Measurements from ENCODE around the gene ZDHHC3.

Gene ZDHHC3, protein sequence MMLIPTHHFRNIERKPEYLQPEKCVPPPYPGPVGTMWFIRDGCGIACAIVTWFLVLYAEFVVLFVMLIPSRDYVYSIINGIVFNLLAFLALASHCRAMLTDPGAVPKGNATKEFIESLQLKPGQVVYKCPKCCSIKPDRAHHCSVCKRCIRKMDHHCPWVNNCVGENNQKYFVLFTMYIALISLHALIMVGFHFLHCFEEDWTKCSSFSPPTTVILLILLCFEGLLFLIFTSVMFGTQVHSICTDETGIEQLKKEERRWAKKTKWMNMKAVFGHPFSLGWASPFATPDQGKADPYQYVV

DNA sequence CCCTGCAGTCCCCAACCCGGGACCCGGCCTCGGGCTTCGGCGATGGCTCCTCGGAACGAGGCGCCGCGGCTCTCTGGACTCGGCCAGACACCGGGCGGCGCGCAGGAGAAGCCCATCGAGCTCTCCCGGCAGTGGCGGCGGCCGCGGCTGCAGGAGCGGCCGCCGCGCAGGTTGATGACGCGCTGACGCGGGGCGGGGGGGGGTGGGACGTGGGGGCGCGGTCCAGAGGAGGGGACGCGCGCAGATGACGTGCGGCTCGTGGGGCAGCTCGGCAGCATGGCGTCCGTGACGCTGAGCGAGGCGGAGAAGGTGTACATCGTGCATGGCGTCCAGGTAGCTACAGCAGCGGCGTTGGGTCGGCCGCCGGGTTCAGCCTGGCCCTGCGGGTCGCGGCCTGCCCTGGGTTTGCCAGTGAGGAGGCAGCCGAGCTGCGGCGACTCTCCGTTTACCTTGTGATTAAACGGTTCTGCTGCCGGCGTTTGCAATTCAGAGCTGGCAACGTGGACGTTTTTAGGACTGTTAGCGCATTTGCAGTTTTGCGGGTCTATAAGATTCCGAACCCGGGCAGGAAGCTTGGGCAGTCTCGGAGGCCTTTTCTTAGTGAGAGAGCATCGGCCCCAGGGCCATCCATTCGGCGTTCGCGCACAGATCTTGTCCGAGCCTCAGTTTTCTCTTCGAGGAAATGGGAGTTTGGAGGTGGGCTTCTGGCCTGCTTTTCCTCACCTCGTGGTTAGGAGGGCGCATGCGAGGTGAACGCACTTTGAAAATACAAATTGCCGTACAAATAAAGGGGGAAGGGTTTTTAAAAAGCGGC is at the start of gene ZDHHC3, which contains the start of gene EXOSC7:
ZDHHC3 (minus strand) TSS at position 173 of the 814 bp plus-strand sequence. CDS start 16,738 bp downstream, outside the sequence.
EXOSC7 (plus strand) TSS at position 243 of the 814 bp plus-strand sequence; CDS start at position 277, 34 bp downstream.
- DNase-seq (ENCODE audit: low read depth), result no peak

DNA sequence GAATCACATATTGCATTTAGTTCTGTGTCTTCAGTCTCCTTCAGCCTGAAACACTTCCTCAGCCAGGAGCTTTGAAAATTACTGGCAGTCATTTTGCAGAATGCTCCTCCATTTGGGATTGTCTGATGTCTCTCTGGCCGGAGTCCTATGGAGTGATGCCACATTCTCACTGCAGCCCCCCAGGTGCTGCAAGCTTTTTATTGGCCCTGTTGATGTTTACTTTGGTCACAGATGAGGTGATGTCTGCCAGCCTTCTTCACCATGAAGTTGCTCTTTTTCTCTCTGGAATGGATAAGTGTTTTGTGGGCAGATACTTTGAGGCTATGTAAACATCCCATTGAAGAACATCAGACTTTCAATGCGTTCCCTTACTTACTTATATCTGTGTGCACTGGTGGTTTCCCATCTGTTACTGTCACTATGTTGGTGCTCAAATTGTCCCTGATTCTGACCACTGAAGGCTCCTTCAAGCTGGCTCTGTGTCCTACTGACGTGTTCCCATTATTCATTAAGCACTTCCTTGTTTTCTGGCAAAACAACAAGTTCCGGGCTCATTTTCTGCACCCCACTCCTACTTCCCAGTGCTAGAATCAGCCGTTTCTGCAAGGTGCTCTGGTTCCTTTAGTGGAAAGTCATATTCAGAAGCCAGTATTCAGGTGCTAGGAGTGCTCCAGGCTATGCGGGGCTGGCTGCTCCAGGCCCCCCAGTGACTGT is 48.7 kb upstream of the ZDHHC3 start:
- no peak for DNase-seq (ENCODE audit: low read depth)

DNA sequence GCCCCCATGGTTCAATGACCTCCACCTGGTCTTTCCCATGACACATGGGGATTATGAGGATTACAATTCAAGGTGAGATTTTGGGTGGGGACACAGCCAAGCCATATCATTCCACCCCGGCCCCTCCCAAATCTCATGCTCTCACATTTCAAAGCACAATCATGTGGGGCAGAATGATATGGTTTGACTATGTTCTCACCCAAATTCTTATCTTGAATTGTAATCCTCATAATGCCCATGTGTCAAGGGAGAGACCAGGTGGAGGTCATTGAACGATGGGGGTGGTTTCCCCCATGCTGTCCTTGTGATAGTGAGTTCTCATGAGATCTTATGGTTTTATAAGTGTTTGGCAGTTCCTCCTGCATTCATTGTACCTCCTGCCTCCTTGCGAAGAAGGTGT is 47.7 kb upstream of the ZDHHC3 start:
- no peak for DNase-seq (ENCODE audit: low read depth)

DNA sequence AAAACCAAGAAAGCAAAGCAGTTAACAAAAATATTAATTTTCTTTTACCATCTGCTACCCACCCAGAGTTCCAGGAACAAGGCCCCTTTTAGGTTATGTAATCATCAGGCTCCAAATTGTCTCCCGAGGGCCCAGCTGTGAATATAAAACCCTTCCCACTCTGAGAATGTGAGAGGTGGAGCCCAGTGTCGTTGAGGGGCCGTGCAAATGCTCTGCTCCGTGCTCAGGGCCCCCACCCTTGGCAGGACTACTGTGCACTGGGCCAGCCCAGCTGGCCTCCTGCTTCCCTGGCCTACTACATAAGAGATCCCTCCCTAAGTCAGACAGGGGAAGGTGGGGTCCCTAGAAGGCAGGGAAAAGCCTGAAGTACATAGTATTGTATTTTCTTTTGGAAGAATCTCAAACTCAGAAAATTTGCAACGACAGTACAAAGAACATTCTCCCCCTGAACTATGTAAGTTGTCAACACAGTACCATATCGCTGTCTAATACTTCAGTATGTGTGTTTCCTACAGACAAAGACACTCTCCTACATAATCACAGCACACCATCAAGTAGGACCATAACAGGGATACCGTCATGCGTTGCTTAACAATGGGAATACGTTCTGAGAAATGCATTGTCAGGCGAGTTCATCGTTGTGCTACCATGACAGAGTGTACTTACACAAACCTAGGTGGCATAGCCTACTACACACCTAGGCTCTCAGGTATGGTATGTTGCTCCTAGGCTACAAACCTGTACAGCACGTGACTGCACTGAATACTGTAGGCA is 45.7 kb upstream of the ZDHHC3 start:
- DNase-seq (ENCODE audit: low read depth), result no peak

DNA sequence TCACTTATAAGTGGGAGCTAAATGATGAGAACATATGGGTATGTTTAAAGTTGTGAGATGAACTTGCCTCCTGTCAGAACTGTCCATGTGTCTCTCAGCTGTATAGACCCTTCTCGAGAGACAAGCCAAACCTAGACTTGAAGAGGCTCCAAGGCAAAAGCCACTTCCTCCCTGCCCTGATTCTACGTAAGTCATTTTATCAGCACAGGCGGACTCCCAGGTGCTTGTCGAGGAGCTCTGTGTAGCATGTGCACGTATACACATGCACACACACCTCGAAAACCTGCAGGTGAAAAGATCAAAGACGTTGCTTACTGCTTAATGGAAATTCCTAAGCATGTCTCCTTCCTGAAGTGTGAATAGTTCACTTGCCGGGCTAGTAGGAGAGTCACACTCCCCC is 44.6 kb upstream of the ZDHHC3 start:
- DNase-seq (ENCODE audit: low read depth), result no peak

DNA sequence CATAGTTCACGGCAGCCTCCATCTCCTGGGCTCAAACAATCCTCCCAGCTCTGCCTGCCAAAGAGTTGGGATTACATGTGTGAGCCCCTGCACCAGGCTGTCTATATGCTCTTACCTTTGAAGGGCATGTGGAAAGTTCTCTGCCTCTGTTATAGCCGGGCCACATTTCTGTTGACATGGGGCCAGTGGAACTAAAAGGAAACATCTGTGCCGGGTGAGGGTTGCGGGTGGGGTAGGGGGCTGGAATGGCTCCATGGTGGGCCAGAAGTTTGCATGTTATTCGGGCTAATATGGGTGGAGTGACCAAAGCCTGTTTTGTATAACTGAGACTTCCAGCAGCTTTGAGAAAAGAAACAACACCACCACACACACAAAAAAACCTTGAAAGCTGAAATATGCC is 41.8 kb upstream of the ZDHHC3 start:
- DNase-seq (ENCODE audit: low read depth), result no peak

DNA sequence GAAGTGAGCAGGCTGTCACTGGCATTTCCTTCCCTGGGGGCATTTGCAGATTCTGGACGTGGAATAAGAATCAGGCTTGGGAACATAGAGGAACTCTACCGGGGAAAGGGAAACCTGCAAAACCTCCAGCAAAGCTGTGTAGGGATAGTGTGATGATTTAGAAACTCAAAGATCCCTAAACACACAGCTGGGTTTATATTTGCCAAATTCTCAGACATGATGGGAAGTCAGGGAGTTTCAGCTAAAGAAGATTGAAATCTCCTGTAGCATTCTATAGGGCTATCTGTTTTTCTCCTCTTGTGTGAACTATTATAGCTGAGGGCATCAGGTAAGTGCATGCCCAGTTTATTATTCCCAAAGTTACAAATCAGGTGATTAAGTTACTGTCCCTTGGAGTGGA is 40.9 kb upstream of the ZDHHC3 start:
- DNase-seq (ENCODE audit: low read depth), result no peak

DNA sequence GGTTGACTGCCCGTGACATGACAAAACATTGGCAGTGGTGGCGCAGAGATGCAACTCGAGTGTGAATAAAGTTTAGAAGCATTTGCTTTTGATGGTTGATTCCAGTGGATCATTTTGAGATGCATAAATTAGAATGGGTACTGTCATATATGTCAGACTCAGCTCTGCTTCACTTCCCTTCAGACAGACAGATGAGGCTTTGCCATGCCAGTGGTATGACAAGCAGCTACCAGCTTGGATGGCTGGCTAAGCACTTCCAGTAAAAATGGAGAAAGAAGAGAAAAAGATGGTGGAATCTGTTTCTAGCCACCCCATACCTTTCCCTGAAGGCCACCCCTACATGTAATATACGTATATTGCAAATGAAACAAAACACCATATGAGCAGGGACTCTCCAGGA is 36.6 kb upstream of the ZDHHC3 start:
- DNase-seq (ENCODE audit: low read depth), result no peak

DNA sequence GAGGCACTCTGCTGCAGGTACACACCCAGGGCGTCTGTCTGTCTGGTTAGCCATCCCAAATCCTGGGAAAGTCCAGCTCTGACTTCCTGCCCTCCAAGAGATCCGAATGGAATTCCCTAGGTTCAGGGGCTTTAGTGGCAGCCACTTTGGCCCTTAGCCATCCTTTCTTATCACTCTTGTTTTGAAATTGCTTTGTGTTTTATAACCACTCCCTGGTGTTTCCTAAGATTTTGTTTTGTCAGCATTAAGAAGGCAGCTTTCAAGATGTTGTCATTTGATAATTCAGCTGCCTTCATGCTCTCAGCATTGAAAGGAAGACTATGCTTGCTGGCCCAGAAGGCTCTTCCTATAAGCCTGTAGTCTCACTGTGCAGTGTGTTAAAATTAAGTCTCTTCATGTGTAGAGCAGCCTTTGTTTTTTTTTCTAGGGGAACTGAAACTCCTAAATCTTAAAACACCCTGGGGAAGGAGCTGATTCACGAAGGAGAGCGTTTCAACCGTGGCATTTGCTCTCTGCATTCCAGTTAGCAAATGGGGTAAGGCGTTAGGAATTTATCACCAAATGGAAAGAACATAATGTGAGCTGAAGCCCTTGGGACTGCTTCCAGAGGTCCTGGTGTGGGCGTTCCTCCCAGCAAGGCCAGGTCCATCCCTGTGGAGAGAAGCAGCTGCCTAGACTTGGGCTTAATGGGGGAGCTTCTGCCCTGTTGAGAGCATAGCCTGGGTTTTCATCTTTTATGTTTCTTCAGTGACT is 36.0 kb upstream of the ZDHHC3 start:
- peak; percentile 84 for DNase-seq (ENCODE audit: low read depth)

DNA sequence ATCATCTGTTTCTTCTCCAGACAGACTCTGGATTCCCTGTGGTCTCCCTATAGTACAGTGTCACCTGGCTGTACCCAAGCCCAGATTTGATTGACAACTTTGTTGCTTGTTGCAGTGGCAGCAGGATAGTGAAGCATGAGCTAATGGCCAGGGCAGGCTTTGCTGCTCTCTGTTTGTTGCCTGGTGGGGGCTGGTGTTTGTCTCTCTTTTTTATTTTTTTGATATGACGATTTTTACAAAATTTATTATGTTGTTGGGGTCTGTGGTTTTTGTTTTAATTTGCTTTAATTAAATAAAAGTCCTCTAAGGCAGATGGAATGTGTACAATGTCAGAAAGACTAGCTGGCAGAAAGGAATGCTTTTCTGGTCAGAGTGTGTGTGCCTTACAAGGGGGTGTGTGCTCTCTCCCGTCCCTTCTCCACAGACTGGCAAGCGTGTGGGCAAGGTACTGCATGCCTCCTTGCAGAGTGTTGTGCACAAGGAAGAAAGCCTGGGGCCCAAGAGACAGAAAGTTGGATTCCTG is 34.9 kb upstream of the ZDHHC3 start:
- peak; percentile 58 for DNase-seq (ENCODE audit: low read depth)

DNA sequence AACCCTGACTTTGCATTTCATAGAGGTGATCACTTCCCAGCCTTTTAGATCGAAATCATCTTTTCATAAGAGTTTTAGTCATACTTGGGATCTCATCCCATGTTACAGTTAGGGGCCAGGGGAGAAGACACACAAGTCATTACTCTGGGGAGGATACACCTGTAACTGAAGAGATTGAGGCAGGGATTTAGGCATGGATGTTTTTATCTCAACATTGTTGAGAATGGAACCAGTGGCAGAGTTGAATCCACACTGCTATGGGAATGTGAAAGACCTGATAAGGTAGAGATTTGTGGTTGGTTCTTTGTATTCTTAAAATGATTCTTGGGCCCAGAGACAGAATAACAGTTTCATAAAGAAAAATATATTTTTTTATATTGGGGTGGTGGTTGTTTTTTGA is 33.9 kb upstream of the ZDHHC3 start:
- no peak for DNase-seq (ENCODE audit: low read depth)

DNA sequence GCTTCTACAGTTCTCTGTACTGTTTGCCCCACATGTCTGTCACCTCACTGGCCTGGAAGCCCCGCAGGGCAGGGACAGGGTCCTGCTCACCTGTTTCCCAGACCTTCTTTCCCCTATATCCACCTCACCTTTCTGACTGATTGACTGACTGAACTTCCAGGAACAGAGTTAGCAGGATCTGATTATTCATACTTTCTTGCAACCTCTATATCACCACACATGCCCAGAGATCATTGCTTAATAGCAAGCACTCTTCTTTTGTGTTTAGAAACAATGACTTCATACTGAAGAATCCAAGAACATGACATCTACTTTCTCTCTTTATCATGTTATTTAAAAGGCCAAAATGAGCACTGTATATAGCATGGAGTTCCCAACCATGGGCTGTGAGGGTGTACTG is 32.1 kb upstream of the ZDHHC3 start:
- DNase-seq (ENCODE audit: low read depth), result no peak

DNA sequence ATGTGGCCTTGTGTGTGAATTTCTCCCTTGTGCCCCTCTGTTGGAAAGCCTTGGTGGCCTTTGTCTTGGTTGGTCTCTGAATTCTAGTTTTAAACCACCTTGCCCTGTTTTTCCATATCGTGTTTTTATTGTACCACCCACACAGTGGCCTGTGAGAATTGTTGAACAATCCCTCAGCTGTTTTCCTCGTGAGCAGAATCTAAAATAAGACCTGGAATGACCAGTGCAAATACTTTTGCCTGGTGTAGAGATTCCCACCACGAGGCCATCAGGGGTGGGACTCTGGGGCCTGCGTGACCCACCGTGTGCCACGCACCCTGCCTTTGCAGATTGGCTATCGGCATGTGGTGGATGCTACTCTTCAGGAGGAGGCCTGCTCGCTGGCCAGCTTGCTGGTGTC is 31.1 kb upstream of the ZDHHC3 start:
- no peak for DNase-seq (ENCODE audit: low read depth)

DNA sequence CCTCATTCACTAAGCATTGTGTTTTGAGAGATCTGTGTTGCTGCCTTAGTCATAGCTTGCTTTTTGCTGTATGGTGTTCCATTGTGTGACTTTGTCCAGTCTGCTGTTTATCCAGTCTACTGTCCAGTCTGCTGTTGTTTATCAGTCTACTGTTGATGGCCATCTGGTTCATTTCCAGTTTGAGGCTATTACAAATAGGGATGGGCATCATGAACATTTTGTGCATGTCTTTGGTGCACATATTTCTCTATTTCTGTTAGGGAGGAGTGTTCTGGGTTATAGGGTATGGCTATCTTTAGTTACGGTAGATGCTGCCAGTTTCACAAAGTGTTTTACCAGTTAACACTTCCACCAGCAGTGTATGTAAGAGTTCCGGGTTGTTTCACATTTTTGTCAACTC is 27.9 kb upstream of the ZDHHC3 start:
- DNase-seq (ENCODE audit: low read depth), result no peak

DNA sequence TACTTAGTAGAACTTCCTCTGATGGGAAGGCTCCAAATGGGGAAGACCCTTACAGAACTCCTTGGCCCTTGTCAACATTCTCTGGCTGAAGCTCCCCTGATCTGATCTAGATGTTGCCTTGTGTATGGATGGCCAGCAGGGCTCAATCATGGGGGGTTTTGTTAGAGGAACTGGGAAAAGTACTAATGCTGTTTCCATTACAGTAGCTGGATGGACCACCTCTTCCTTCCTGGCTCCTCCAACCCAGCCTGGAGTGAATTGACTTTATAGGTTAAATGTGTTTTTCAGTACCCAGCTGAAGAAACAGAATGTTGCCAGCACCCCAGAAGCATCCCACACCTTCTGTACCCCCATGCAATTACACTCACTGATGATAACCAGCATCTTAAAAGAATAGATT is 27.4 kb upstream of the ZDHHC3 start:
- no peak for DNase-seq (ENCODE audit: low read depth)

DNA sequence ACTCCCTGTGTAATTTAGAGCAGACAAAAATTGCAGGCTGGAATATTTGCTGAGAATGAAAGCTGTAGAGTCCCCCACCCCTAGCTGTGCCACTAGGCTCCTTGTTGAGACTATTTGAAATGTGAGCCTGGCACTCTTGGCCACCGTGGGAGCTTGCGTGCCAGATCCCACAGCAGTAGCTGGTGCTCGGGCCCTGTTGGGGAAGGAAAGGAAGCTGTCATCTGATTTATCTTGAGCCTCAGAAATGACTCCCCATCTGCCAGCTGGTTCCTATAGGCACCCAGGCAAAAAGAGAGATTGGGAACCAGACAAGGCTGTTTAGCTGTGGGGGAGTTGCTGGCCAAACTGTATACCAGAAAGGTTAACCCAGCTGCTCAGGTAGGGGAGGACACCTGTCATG is 26.7 kb upstream of the ZDHHC3 start:
- no peak for DNase-seq (ENCODE audit: low read depth)

DNA sequence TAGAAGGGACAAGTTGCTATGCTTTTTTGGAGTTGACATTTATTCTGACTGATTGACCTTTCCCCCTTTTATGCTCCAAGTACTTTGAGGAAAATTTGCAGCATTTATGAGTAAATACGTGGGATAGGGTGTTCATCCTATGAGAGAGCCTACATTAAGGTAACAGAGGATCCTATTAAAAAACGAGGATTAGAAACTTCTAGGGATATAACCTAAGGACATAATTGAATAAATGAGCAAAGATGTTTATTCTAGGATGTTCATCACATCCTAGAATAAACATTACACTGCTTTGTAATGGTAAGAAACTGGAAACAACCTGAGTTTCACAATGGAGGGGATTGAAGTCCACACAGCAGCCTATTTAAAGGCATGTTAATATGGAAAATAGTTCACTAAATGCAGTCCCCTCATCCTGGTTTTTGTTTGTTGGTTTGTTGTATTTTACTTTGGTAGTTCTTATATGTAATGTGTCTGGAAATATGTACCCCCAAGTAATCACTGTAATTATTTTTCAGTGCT is 26.2 kb upstream of the ZDHHC3 start:
- no peak for DNase-seq (ENCODE audit: low read depth)

DNA sequence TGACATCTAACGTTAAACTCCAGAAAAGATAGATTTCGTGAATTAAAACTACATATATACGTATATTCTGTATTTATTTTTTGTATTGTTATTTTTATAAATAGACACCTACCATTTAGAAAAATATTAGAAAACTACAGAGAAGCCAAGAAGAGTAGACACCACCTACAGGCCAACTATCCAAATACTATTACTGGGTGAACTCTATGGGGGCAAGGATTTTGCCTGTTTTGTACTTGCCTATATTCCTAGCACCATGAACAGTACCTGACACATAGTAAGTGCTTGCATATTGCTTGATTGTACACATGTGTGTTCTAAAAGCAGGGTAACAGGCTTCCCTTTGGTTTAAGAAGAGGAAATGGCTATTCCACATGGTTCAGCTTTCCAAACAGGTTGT is 25.8 kb upstream of the ZDHHC3 start:
- DNase-seq (ENCODE audit: low read depth), result no peak

DNA sequence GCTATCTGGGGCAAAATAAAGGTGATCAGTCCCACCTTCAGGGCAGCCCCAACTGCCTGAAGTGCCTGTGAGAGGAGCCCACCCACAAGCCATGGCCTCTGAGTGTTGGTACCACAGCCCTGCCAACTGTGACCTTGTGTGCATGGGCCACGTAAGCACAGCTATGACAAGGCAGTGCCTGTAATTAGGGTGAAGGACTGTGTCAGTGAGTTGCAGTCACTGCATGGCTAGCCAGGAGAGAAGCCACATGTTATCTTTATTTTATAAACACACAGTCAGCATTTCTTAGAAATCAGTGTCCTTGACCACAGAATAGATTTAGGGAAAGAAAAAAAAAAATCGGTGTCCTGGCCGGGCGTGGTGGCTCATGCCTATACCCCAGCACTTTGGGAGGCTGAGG is 24.8 kb upstream of the ZDHHC3 start:
- no peak for DNase-seq (ENCODE audit: low read depth)

DNA sequence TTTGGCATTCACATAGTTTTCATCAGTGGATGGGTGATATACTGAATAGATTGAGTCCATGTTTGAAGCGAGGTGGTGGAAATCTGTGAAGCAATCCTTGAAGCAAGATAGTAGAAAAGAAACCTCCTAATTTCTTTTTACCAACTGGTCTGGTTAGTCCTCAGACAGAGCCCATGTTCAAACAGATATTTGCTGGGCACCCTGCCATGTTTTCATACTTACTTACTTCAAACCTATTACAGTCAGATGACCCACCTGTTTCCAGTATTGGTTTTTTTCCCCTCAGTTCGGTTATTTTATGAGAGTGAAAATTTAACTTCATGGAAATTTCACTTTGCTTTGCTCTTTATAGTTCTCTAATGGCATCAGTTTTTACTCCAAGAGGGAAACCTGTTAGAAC is 23.8 kb upstream of the ZDHHC3 start:
- DNase-seq (ENCODE audit: low read depth), result no peak

DNA sequence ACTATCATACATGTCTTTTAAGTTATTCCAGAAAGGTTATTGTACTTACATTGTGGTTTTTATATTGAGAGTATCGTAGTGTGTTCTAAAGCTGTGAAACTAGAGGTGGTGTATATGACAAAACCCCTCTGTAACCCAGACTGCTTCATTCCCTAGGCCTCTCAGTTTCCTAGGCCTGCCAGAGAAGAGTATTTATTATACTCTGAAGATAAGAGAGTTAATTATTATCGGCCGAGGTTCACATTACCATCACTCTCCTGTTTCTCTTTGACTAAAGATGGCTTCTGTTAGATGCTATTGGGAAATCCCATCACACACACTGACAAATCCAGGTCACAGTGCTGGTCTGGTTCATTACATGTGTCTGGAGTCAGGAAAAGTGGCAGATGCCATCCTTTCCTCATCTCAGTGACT is 20.6 kb upstream of the ZDHHC3 start:
- DNase-seq (ENCODE audit: low read depth), result no peak

All from non-pigmented ciliary epithelial cell (primary cell).